OCI-LY3 (cell line): Measurements from ENCODE around the gene UBE2D4.

Experiments used
- H2AFZ ChIP-seq: fragments of 200-600, 300-600 bp; shearing (Covaris generic); 2 replicates; pipeline ENCODE4 v1.6.0; 2014; ENCODE audit warnings: antibody characterized with exemption, low read depth, low read length
- H3K27ac ChIP-seq: fragments of 200-600, 300-600 bp; sonication (generic); 2 replicates; pipeline ENCODE4 v1.5.1; 2014; ENCODE audit warnings: mild to moderate bottlenecking, low read length, moderate library complexity, mixed read lengths
- H3K27me3 ChIP-seq: fragments of 200-600, 300-600 bp; sonication (generic); 2 replicates; pipeline ENCODE4 v1.6.1; 2014; ENCODE audit warnings: low read depth, low read length, mixed read lengths
- H3K36me3 ChIP-seq: fragments of 200-600, 300-600 bp; sonication (generic); replicated peaks from 2 replicates; pipeline ENCODE3; 2014; ENCODE audit warnings: low read depth, low read length, mixed read lengths
- H3K4me1 ChIP-seq: fragments of 300-600, 200-600 bp; sonication (generic); 2 replicates; pipeline ENCODE4 v1.6.1; 2014; ENCODE audit warnings: low read length, mixed read lengths
- H3K4me2 ChIP-seq: fragments of 200-600, 300-600 bp; sonication (generic); 2 replicates; pipeline ENCODE4 v1.6.1; 2014; ENCODE audit warnings: low read length, mixed read lengths
- H3K4me3 ChIP-seq: fragments of 300-600, 200-600 bp; sonication (generic); 2 replicates; pipeline ENCODE4 v1.5.1; 2014; ENCODE audit warnings: antibody characterized with exemption, mild to moderate bottlenecking, low read length, moderate library complexity
- H3K79me2 ChIP-seq: fragments of 300-600, 200-600 bp; shearing (Covaris generic); 2 replicates; pipeline ENCODE4 v1.6.1; 2014; ENCODE audit warnings: mild to moderate bottlenecking, low read length, mixed read lengths
- H3K9ac ChIP-seq: fragments of 300-600, 200-600 bp; shearing (Covaris generic); 2 replicates; pipeline ENCODE4 v1.6.0; 2014; ENCODE audit warnings: mild to moderate bottlenecking, low read length, moderate library complexity
- H3K9me3 ChIP-seq: fragments of 200-600, 300-600 bp; shearing (Covaris generic); 2 replicates; pipeline ENCODE4 v1.6.1; 2014; ENCODE audit warnings: low read length, mixed read lengths; ENCODE audit not compliant: insufficient read depth
- H4K20me1 ChIP-seq: fragments of 200-600, 300-600 bp; sonication (generic); 2 replicates; pipeline ENCODE4 v1.6.1; 2016; ENCODE audit warnings: low read length, mixed read lengths; ENCODE audit not compliant: insufficient read depth
- CTCF ChIP-seq: fragments of 200-600, 300-600 bp; sonication (generic); IDR thresholded peaks from 2 replicates; pipeline ENCODE4 v1.5.1; 2014; ENCODE audit warnings: antibody characterized with exemption, low read length, low read depth
- EZH2phosphoT487 ChIP-seq: fragments of 200-600 bp; shearing (Covaris generic); IDR thresholded peaks from 2 replicates; pipeline ENCODE4 v1.6.1; 2018; ENCODE audit warnings: antibody characterized with exemption, mixed run types, low read depth

UBE2D4 gene

GRCh38 chr7:43914795-43915194 lies 11.4 kb upstream of the UBE2D4 start:
- Histone ChIP-seq H3K4me3 (no peak overlapping the region), H3K79me2 (no peaks in the 10 kb centered on the region), H3K9ac (no peak overlapping the region), H2AFZ (no peak overlapping the region), H3K9me3 (no peaks in the 10 kb centered on the region), H3K36me3 (no peaks in the 10 kb centered on the region), H3K27ac (no peak overlapping the region), H3K4me2 (no peak overlapping the region), H3K4me1 (no peaks in the 10 kb centered on the region), H3K27me3 (no peaks in the 10 kb centered on the region), H4K20me1 (no peaks in the 10 kb centered on the region)
- no peak for TF ChIP-seq EZH2phosphoT487
- no peak for TF ChIP-seq CTCF

GRCh38 chr7:43915907-43916306 lies 10.3 kb upstream of the UBE2D4 start:
- no peaks in the 10 kb centered on the region for H3K4me1 ChIP-seq
- H4K20me1 ChIP-seq: no peaks in the 10 kb centered on the region
- no peak overlapping the region for H3K9ac ChIP-seq
- no peak for TF ChIP-seq EZH2phosphoT487
- TF ChIP-seq CTCF: no peak
- no peak overlapping the region for H3K27ac ChIP-seq
- no peaks in the 10 kb centered on the region for H3K79me2 ChIP-seq
- no peak overlapping the region for H3K4me2 ChIP-seq
- no peaks in the 10 kb centered on the region for H3K27me3 ChIP-seq
- H3K9me3 ChIP-seq: no peaks in the 10 kb centered on the region
- no peak overlapping the region for H3K4me3 ChIP-seq
- no peak overlapping the region for H2AFZ ChIP-seq
- no peaks in the 10 kb centered on the region for H3K36me3 ChIP-seq

GRCh38 chr7:43921423-43921822 lies 4.8 kb upstream of the UBE2D4 start:
- H4K20me1 ChIP-seq: no peaks in the 10 kb centered on the region
- no peaks in the 10 kb centered on the region for H3K4me1 ChIP-seq
- peaks cover 7% of the 10 kb centered on the region; the same call in 1 of the 2 replicates for H3K79me2 ChIP-seq
- H3K9me3 ChIP-seq: no peaks in the 10 kb centered on the region
- H2AFZ ChIP-seq: no peak overlapping the region
- no peak overlapping the region for H3K9ac ChIP-seq
- TF ChIP-seq CTCF (no peak), EZH2phosphoT487 (no peak)
- H3K4me3 ChIP-seq: no peak overlapping the region
- H3K36me3 ChIP-seq: peaks cover 8% of the 10 kb centered on the region
- H3K27ac ChIP-seq: no peak overlapping the region
- H3K4me2 ChIP-seq: no peak overlapping the region
- H3K27me3 ChIP-seq: no peaks in the 10 kb centered on the region

- Histone ChIP-seq H3K9ac (no peak overlapping the region), H2AFZ (no peak overlapping the region), H4K20me1 (no peaks in the 10 kb centered on the region), H3K4me3 (no peak overlapping the region), H3K4me2 (no peak overlapping the region), H3K27ac (no peak overlapping the region), H3K9me3 (no peaks in the 10 kb centered on the region), H3K4me1 (no peaks in the 10 kb centered on the region), H3K27me3 (no peaks in the 10 kb centered on the region), H3K79me2 (peaks cover 7% of the 10 kb centered on the region; the same call in 1 of the 2 replicates), H3K36me3 (peaks cover 8% of the 10 kb centered on the region)
- no peak for TF ChIP-seq CTCF
- no peak for TF ChIP-seq EZH2phosphoT487
Measured at GRCh38 chr7:43922726-43923125, 3.5 kb upstream of the UBE2D4 start.
